Measurements from ENCODE around the gene SMIM8.

The SMIM8 gene

DNA sequence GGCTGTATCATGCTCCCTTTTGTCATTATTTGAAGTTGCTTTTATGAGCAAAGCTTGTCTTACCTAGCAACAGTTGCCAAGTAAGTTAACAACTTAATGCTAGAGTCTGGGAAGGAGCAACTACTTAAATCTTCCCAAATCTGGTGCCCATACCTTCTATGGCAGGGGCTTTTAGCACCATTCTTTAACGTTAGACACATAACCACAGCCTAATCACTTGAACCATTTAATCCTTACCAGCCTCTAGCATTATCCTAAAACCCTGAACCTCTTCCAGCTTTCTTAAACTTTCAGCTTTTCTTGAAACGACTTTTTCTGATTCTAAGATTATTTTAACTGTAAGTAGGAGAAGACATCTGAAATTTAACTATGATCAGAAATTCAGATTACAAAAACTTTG lies 22.3 kb downstream of the SMIM8 start, which contains the start of gene C6orf163:
Gene C6orf163, plus strand, starts transcription at position 83 of the 400 bp plus-strand sequence. Its CDS starts 287 bp downstream, at position 370.
- Histone ChIP-seq H3K27ac (no peak within 1 kb of the TSS), H3K36me3 (ENCODE audit: insufficient read depth) (no peaks in the 10 kb centered on the region), H3K79me2 (ENCODE audit: insufficient read depth, low read depth) (no peaks in the 10 kb centered on the region), H3K4me1 (ENCODE audit: low read depth, poor library complexity, severe bottlenecking) (no peaks in the 10 kb centered on the region), H3K9ac (no peak within 1 kb of the TSS), H3K4me3 (IDR thresholded peaks at IDR 0.05; ENCODE audit: insufficient read depth, low read depth, low read length) (no peak within 1 kb of the TSS), H2AFZ (ENCODE audit: low read depth) (no peak within 1 kb of the TSS), H3K4me2 (no peak within 1 kb of the TSS), H3K27me3 (ENCODE audit: insufficient read depth, low read depth) (no peaks in the 10 kb centered on the region), H4K20me1 (ENCODE audit: insufficient read depth) (no peaks in the 10 kb centered on the region)
- TF ChIP-seq, protein P1, sequence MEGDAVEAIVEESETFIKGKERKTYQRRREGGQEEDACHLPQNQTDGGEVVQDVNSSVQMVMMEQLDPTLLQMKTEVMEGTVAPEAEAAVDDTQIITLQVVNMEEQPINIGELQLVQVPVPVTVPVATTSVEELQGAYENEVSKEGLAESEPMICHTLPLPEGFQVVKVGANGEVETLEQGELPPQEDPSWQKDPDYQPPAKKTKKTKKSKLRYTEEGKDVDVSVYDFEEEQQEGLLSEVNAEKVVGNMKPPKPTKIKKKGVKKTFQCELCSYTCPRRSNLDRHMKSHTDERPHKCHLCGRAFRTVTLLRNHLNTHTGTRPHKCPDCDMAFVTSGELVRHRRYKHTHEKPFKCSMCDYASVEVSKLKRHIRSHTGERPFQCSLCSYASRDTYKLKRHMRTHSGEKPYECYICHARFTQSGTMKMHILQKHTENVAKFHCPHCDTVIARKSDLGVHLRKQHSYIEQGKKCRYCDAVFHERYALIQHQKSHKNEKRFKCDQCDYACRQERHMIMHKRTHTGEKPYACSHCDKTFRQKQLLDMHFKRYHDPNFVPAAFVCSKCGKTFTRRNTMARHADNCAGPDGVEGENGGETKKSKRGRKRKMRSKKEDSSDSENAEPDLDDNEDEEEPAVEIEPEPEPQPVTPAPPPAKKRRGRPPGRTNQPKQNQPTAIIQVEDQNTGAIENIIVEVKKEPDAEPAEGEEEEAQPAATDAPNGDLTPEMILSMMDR (conservative IDR thresholded peaks at IDR 0.05; ENCODE audit: low read depth, low read length), result no peak

DNA sequence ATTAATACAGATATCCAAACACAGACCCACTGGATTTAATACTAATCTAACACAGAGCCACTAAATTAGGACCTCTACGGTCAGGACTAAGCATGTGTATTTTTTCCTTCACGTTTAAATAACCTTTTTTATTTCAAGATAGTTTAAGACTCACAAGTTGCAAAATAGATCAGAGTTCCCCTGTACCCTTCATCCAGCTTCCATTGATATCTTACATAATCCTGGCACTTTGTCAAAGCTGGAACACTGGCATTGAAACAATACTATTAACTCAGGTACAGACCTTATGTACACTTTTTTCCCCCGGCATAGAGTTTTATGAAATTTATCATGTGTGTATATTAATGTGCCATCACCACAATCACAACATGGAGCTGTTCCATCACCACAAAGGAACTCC lies 24.3 kb downstream of the SMIM8 start:
- Histone ChIP-seq H3K9ac (no peak overlapping the region), H3K4me3 (IDR thresholded peaks at IDR 0.05; ENCODE audit: insufficient read depth, low read depth, low read length) (no peak overlapping the region), H3K79me2 (ENCODE audit: insufficient read depth, low read depth) (no peaks in the 10 kb centered on the region), H3K27ac (no peak overlapping the region), H3K27me3 (ENCODE audit: insufficient read depth, low read depth) (no peaks in the 10 kb centered on the region), H3K4me2 (no peak overlapping the region), H3K36me3 (ENCODE audit: insufficient read depth) (no peaks in the 10 kb centered on the region), H2AFZ (ENCODE audit: low read depth) (no peak overlapping the region), H4K20me1 (ENCODE audit: insufficient read depth) (no peaks in the 10 kb centered on the region), H3K4me1 (ENCODE audit: low read depth, poor library complexity, severe bottlenecking) (no peaks in the 10 kb centered on the region)
- TF ChIP-seq, protein P1 (conservative IDR thresholded peaks at IDR 0.05; ENCODE audit: low read depth, low read length), result no peak

DNA sequence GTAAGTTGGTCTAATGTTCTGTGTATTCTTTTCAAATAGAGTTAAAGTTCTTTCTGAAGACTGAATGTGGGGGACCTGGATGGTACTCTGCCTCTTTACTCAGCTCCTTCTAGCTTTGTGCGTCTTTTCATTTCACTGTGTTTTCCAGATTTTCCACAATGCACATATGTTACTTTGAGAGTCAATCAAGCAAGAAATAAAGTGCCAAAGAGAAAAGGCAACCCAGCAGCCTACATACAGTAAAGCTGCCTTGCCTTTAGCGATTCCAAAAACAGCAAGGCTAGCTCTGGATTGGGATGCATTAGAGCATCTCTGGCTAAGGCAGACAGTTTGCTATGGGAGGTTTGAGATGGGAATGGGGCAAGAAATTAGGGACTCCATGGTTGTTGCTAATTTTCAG lies 27.5 kb downstream of the SMIM8 start:
- H3K4me3 ChIP-seq (IDR thresholded peaks at IDR 0.05; ENCODE audit: insufficient read depth, low read depth, low read length), result no peak overlapping the region
- H3K4me2 ChIP-seq, result no peak overlapping the region
- H2AFZ ChIP-seq (ENCODE audit: low read depth), result no peak overlapping the region
- H3K79me2 ChIP-seq (ENCODE audit: insufficient read depth, low read depth), result no peaks in the 10 kb centered on the region
- H3K27ac ChIP-seq, result no peak overlapping the region
- H3K9ac ChIP-seq, result no peak overlapping the region
- H4K20me1 ChIP-seq (ENCODE audit: insufficient read depth), result no peaks in the 10 kb centered on the region
- no peaks in the 10 kb centered on the region for H3K27me3 ChIP-seq (ENCODE audit: insufficient read depth, low read depth)
- TF ChIP-seq, protein P1 (conservative IDR thresholded peaks at IDR 0.05; ENCODE audit: low read depth, low read length), result no peak
- H3K4me1 ChIP-seq (ENCODE audit: low read depth, poor library complexity, severe bottlenecking), result no peaks in the 10 kb centered on the region
- H3K36me3 ChIP-seq (ENCODE audit: insufficient read depth), result no peaks in the 10 kb centered on the region

DNA sequence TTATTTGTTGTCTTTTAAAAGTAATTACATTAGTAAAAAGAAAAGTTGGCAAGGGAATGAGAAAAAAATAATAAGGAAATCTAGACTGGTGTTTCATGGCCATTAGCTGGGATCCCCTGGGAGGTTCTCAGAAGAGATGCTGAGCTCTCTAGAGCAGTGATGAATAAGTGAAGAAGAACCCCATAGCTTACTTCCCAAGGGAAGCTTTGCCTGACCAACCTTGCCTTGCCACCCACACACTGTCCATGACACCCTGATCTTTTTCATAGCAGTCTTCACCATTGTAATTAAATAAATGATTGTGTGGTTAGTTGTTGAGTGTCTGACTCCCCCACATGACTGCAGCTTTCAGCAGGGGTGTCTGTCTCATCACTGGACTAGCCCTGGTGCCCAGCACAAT lies 28.1 kb downstream of the SMIM8 start:
- no peak overlapping the region for H3K9ac ChIP-seq
- TF ChIP-seq, protein P1 (conservative IDR thresholded peaks at IDR 0.05; ENCODE audit: low read depth, low read length), result no peak
- H4K20me1 ChIP-seq (ENCODE audit: insufficient read depth), result no peaks in the 10 kb centered on the region
- no peak overlapping the region for H3K4me3 ChIP-seq (IDR thresholded peaks at IDR 0.05; ENCODE audit: insufficient read depth, low read depth, low read length)
- no peaks in the 10 kb centered on the region for H3K27me3 ChIP-seq (ENCODE audit: insufficient read depth, low read depth)
- H3K4me1 ChIP-seq (ENCODE audit: low read depth, poor library complexity, severe bottlenecking), result no peaks in the 10 kb centered on the region
- H3K4me2 ChIP-seq, result no peak overlapping the region
- H3K27ac ChIP-seq, result no peak overlapping the region
- no peaks in the 10 kb centered on the region for H3K79me2 ChIP-seq (ENCODE audit: insufficient read depth, low read depth)
- H2AFZ ChIP-seq (ENCODE audit: low read depth), result no peak overlapping the region
- H3K36me3 ChIP-seq (ENCODE audit: insufficient read depth), result no peaks in the 10 kb centered on the region

Measured in KMS-11 (cell line).